Right lobe of liver (tissue), 4 donors: ENCODE data around the gene RCAN2.

Source experiments
- CTCF ChIP-seq, 4 donors: fragments of 200-600 bp in 3 of 4; fragments of 450-650 bp in 1 of 4; IDR thresholded peaks; one replicate each; pipeline versions ENCODE4 v1.5.1 to v1.8.0; 2016 to 2022; ENCODE audit warnings: antibody characterized with exemption in 4 of 4, mild to moderate bottlenecking in 2 of 4
- POLR2A ChIP-seq: fragments of 450-650 bp; IDR thresholded peaks from one replicate; pipeline ENCODE4 v1.6.1; 2017; ENCODE audit warnings: antibody characterized with exemption, mild to moderate bottlenecking
- donor health status: DM: no; HTN: no; CAD: no.
- donor health status: DM: no; HTN: no; CAD: no.
- donor health status: DM: no; HTN: yes; CAD: no.

DNA sequence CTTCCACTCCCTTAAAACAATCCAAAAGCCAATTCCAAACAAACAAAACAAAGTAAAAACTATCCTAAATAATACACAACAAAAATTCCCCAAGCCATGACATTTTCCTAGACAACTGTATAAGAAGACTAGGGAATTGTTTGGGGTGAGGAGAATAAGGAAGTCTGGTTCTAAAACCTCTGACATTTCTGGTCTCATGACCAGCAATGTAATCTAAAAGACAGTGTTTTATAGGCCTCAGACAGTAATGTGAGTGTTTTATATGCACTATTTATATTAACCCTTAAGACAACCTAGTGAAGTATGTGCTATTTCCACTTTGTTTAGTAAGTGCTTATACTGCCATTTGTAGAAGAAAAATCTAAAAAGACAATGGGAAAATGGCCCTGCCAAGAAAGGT is 13.0 kb upstream of the RCAN2 start:
- TF ChIP-seq CTCF (IDR thresholded peaks at IDR 0.05) (no peak), POLR2A (no peak)
